Measurements from ENCODE around the gene ERLEC1. TPM values are rescaled to one million over a fixed set of nuclear protein-coding genes. Genes with fewer than 3 reads are reported as not detected.
"Not testable (repeated sequence)": the region's sequence is repeated elsewhere in the genome, so short reads cannot be mapped to it uniquely, and the experiment has no call there.

Gene ERLEC1
- total RNA-seq, 6 experiments from 2014 or later = 86.0 to 102 (median 93.7) TPM

DNA sequence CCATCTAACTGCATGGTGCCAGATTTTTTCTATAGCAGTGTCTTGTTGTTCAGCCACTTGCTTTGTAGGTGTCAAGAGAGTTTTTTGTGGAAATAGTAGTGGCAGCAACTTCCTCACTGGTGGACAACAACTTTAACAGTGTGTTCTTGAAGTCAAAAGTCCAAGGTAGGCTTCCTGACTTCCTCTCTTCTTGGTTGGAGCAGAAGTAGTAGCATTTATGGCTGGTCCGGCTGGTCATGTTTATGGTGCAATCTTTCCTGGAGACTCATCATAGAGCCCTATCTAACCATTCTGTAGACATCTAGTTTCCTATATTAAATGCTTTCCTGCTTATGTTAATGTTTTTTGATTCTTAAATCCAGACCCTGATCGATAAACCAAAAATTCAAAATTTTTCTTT is 61.2 kb downstream of the ERLEC1 start:
- H3K36me3 Mint-ChIP-seq (ENCODE audit: low read depth) = peaks cover 11% of the 10 kb centered on the region; the same call in 1 of the 2 replicates
- no peak for DNase-seq
- TF ChIP-seq, protein P1, sequence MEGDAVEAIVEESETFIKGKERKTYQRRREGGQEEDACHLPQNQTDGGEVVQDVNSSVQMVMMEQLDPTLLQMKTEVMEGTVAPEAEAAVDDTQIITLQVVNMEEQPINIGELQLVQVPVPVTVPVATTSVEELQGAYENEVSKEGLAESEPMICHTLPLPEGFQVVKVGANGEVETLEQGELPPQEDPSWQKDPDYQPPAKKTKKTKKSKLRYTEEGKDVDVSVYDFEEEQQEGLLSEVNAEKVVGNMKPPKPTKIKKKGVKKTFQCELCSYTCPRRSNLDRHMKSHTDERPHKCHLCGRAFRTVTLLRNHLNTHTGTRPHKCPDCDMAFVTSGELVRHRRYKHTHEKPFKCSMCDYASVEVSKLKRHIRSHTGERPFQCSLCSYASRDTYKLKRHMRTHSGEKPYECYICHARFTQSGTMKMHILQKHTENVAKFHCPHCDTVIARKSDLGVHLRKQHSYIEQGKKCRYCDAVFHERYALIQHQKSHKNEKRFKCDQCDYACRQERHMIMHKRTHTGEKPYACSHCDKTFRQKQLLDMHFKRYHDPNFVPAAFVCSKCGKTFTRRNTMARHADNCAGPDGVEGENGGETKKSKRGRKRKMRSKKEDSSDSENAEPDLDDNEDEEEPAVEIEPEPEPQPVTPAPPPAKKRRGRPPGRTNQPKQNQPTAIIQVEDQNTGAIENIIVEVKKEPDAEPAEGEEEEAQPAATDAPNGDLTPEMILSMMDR (IDR thresholded peaks at IDR 0.05) = no peak
- H3K27me3 Mint-ChIP-seq (ENCODE audit: insufficient read depth) = no peaks in the 10 kb centered on the region
- H3K9me3 Mint-ChIP-seq = no peaks in the 10 kb centered on the region
- no peaks in the 10 kb centered on the region for H3K4me1 Mint-ChIP-seq (ENCODE audit: low read depth)
- H3K4me3 Mint-ChIP-seq = no peak overlapping the region
- no peak overlapping the region for H3K27ac Mint-ChIP-seq

DNA sequence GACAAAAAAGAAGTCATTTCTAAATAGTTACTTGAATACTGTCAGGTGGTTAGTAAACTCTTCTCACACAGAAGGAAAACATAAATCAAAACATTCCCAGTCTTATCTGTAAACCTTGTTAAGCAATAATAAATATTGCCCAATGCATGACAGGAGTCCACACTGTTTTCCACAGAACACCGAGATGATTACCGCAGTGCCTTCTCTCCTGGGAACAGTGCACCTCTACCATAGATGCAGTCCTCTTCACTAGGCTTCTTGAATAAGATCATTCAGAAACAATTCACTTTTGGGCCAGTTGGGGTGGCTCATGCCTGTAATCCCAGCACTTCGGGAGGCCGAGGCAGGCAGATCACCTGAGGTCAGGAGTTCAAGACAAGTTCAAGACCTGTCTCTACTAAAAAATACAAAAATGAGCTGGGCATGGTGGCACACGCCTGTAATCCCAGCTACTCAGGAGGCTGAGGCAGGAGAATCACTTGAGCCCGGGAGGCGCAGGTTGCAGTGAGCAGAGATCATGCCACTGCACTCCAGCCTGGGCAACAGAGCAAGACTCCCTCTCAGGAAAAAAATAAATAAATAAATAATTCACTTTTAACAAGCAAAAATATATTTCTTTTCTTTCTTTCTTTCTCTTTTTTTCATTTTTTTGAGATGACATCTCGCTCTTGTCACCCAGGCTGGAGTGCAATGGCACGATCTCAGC is 64.4 kb downstream of the ERLEC1 start:
- not testable (repeated sequence) for H3K9me3 Mint-ChIP-seq, DNase-seq
- peaks cover 26% of the 10 kb centered on the region for H3K36me3 Mint-ChIP-seq (ENCODE audit: low read depth)

DNA sequence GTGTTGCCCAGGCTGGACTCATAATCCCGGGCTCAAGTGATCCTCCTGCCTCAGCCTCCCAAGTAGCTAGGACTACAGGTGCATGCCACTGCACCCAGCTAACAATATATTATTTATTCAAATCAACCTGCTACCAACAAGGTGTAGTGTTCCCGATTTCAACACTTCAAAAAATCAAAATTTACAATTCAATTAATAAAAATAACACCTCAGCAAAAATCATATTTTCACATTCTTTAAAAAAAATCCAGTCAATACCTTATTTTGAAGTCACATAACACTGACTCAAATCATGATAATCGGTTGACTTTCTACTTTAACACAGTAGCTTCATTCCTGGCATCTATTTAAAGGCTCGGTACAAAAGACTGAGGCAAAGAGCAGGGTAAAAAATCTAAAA is 65.7 kb downstream of the ERLEC1 start:
- DNase-seq = no peak
- no peaks in the 10 kb centered on the region; the same call in 1 of the 2 replicates for H3K27me3 Mint-ChIP-seq (ENCODE audit: insufficient read depth)

More for the DNA sequence above, 64.4 kb downstream of the ERLEC1 start:
- not testable (repeated sequence) for H3K4me3 Mint-ChIP-seq; H3K27me3 Mint-ChIP-seq (ENCODE audit: insufficient read depth); H3K27ac Mint-ChIP-seq
- peaks cover 23% of the 10 kb centered on the region for H3K4me1 Mint-ChIP-seq (ENCODE audit: low read depth)

DNA sequence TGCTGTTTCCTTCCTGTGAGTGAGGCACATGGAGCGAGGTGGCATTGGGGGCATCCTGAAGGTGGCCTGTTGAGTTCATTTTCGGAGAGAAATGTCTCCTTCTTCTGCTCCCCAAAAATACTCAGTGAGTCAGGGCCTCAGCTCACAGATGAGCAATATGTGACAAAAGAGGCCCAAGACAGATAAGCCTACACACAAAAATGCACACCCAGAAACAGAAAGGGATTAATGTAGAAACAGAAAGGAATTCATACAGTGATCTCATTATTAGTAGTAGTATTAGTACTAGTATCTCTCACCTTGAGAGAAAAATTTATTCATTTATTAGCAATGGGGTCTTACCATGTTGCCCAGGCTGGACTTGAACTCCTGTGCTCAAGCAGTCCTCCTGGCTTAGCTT is 67.8 kb downstream of the ERLEC1 start:
- DNase-seq = no peak
- H3K4me3 Mint-ChIP-seq = no peak overlapping the region
- peaks cover 24% of the 10 kb centered on the region for H3K4me1 Mint-ChIP-seq (ENCODE audit: low read depth)
- peak overlapping the region; percentile 3; the same call in 1 of the 2 replicates for H3K27ac Mint-ChIP-seq
- no peaks in the 10 kb centered on the region; the same call in 1 of the 2 replicates for H3K27me3 Mint-ChIP-seq (ENCODE audit: insufficient read depth)
- peaks cover 18% of the 10 kb centered on the region for H3K36me3 Mint-ChIP-seq (ENCODE audit: low read depth)
- TF ChIP-seq, protein P1 (IDR thresholded peaks at IDR 0.05) = no peak
- no peaks in the 10 kb centered on the region for H3K9me3 Mint-ChIP-seq

More for the DNA sequence above, 65.7 kb downstream of the ERLEC1 start:
- no peak overlapping the region for H3K27ac Mint-ChIP-seq
- H3K4me3 Mint-ChIP-seq = no peak overlapping the region; the same call in 1 of the 2 replicates
- H3K36me3 Mint-ChIP-seq (ENCODE audit: low read depth) = peaks cover 26% of the 10 kb centered on the region
- TF ChIP-seq, protein P1 (IDR thresholded peaks at IDR 0.05) = no peak
- H3K4me1 Mint-ChIP-seq (ENCODE audit: low read depth) = peaks cover 24% of the 10 kb centered on the region
- H3K9me3 Mint-ChIP-seq = no peaks in the 10 kb centered on the region

DNA sequence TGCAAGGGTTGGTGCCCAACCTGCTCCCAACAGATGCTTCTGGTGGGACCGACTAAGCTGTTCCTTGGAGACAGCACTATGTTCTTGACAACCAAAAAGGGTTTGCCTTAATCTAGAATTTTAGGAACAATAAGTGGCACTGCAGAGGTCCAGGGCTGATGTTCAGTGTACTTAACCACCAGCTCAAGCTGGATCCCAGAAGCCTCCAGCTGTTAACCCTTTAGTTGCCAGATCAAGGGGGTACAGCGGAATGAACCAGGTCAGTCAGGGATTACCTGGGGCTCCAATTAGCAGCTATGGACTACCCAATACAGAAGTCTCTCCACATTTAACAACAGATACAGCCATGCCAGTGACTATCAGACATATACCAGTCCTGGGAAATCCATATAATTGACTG is 69.4 kb downstream of the ERLEC1 start:
- no peak overlapping the region for H3K4me3 Mint-ChIP-seq
- no peaks in the 10 kb centered on the region; the same call in 1 of the 2 replicates for H3K27me3 Mint-ChIP-seq (ENCODE audit: insufficient read depth)
- TF ChIP-seq, protein P1 (IDR thresholded peaks at IDR 0.05) = no peak
- H3K9me3 Mint-ChIP-seq = no peaks in the 10 kb centered on the region
- peaks cover 18% of the 10 kb centered on the region for H3K36me3 Mint-ChIP-seq (ENCODE audit: low read depth)
- peaks cover 35% of the 10 kb centered on the region for H3K4me1 Mint-ChIP-seq (ENCODE audit: low read depth)
- no peak overlapping the region for H3K27ac Mint-ChIP-seq
- no peak for DNase-seq
